ENCODE data around the gene CNGB1.

GRCh38 chr16:57947261-57947660 is 23.7 kb downstream of the CNGB1 start:
- TF ChIP-seq POLR2A (IDR thresholded peaks at IDR 0.05) = no peak
- TF ChIP-seq, protein P1, sequence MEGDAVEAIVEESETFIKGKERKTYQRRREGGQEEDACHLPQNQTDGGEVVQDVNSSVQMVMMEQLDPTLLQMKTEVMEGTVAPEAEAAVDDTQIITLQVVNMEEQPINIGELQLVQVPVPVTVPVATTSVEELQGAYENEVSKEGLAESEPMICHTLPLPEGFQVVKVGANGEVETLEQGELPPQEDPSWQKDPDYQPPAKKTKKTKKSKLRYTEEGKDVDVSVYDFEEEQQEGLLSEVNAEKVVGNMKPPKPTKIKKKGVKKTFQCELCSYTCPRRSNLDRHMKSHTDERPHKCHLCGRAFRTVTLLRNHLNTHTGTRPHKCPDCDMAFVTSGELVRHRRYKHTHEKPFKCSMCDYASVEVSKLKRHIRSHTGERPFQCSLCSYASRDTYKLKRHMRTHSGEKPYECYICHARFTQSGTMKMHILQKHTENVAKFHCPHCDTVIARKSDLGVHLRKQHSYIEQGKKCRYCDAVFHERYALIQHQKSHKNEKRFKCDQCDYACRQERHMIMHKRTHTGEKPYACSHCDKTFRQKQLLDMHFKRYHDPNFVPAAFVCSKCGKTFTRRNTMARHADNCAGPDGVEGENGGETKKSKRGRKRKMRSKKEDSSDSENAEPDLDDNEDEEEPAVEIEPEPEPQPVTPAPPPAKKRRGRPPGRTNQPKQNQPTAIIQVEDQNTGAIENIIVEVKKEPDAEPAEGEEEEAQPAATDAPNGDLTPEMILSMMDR (IDR thresholded peaks at IDR 0.05) = no peak
